ENCODE data around the gene MB.

MB gene

DNA sequence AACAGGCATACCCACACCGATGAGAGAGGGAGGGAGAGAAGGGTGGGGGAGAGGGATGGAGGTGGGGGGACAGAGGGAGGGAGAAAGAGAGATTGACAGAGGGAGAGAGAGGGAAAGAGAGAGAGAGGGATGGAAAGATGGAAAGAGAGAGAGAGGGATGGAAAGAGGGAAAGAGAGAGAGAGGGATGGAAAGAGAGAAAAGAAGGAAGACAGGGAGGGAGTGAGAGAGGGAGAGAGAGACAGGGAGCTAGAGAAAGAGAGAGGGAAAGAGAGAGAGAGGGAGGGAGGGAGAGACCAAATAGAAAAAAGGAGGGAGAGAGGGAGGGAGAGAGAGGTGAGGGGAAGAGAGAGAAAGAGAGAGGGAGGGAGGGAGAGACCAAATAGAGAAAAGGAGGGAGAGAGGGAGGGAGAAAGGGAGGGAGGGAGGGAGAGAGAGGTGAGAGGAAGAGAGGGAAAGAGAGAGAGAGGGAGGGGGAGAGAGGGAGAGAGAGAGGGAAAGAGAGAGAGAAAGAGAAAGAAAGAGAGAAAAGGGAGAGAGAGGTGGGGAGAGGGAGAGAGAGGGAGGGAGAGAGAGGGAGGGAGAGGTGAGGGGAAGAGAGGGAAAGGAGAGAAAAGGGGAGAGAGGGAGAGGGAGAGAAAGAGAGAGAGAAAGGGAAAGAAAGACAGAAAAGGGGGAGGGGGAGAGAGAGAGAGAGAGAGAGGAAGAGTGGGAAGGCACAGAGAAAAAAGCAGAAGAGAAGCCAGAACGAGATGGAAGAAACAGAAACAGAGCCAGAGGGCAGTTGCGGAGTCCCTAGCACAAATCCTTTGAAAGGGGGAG, 23.8 kb downstream of the MB start:
- no peak for DNase-seq

DNA sequence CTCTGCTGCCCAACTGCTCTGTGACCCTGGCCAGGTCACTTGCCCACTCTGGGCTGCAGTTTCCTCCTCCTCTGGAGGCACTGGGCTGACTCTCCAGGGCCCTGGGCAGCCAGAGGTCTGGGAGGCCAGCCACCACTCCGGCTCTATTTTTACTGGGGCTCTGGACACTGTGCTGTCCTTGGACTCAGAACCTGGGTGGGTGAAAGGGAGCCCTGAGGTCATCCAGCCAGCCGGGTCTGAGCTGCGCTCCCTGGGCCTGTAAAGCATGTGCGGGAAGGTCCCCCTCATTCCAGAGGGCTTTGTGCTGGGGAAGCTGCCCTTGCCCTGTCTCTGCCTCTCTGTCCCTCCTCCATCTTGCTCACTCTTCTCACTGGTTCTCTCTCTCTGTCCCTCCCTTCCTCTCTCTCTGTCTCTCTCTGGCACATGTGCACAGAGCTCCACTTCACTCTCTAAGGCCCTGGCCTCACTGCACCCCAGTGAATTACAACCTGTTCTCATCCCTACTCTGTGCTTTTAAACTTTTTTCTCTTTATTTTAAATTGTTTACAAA, 24.6 kb downstream of the MB start:
- no peak for DNase-seq

DNA sequence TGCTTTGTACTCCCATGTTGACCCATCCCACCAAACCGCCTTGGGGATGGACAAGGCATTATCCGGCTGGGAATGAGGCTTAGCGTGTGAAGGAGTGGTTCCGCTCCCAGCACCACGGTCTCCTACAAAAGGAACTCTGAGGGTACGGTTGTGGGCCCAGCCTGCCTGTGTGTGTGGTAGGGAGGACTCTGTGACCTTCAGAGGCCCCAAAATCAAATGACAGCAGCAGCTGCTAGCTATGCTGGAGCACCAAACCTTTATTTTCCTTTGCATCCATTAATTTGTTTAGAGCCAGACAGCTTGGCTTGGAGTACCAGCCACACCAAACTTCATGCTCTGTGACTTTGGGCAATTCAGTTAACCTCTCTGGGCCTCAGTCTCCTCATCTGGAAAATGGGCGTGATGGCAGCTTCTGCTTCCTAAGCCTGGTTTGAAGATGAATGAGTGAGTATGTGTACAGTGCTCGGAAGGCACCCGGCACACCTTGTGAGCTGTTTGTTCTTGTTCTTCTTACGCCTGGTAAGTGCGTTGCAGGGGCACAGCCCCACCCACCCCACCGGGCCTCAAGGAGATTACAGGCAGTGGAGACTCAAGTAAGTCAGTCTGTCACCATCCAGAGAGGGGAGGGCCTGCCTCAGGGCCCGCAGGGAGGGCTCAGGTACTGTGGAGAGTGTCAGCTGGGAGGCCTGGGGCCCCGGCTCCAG, 25.3 kb downstream of the MB start:
- DNase-seq, result no peak

DNA sequence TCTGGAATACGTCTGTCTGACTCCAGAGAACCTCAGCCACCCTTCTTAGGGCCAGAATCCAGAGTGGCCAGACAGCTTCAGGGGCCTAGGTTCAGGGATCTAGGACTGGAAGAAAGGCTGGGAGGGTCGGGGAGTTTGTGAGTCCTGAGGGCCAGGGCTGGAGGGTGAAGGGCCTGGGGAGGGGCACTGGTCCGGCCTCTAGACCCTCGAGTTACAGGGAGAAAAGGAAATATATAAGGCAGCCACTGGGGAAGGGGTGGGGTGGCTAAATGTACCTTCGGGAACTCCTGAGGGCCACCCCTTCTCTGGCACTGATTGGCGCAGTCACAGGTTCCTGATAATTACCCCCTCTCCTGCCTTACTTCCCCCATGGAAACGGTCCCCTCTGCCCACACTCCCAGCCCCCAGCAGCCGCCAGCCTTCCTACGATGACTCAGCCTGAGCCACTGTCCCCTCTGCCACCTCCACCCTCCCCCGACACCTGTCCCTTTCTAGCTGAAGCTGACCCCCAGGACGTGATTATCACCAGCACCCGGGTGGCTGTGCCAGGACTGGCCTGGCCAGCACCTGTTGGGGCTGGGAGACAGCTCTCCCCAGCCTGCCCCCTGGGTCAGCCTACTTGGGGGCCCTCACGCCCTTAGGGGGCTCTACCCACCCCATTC, 26.4 kb downstream of the MB start:
- DNase-seq, result no peak

DNA sequence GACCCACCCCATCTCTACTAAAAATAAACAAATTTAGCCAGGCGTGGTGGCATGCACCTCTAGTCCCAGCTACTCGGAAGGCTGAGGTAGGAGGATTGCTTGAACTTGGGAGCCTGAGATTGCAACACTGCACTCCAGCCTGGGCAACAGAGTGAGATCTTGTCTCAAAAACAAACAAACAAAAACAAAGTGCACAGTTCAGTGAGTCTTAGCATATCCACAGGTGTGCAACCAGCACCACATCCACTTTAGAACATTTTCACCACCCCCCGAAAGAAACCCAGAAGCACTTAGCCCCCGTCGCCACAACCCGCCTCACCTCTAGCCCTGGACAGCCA, 27.4 kb downstream of the MB start:
- no peak for DNase-seq

DNA sequence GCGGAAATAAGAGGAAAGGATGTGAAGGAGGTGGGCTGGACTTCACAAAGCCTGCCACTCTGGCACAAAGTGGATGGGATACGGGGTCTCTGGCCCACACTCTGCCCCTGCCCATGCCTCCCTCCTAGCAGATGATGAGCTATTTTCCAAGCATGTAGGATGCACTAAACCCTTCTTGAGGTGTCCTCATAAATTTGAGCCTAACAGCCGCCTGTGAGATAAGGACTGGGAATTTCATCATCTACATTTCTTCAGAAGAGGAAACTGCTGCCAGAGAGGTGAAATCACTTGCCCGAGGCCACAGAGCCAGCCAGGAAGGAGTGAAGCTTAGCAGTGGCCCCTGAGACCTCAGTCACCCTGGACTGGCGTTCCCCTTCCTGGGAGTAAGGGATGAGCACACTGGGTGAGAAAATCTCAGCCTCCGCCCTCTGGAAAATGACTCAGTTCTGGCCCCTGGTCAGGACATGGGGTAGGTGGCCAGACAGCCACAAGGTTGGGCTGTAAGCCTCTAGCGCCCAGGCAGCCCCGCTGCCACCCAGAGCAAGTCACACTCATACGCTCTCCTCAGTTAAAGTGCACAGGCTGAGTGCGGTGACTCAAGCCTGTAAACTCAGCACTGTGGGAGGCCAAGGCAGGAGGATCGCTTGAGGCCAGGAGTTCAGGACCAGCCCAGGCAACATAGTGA, 27.9 kb downstream of the MB start:
- no peak for DNase-seq

DNA sequence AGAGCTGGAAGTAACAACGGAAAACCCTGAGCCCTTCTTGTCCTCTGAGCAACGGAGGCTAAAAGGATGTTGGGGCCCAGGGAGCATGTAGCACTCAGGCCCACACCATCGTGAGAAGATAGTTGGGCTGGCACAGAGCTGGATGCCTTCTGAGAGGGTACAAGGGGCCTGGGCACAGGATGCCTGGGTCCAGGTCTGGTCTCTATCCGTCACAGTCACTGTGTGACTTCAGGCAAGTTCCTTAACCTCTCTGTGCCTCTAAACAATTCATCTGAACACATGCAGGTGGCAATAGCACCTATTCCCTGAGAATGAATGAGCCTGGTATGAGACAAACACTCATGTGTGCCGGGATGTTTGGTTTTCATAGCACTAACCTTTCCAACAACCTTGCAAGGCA, 29.2 kb downstream of the MB start:
- no peak for DNase-seq

DNA sequence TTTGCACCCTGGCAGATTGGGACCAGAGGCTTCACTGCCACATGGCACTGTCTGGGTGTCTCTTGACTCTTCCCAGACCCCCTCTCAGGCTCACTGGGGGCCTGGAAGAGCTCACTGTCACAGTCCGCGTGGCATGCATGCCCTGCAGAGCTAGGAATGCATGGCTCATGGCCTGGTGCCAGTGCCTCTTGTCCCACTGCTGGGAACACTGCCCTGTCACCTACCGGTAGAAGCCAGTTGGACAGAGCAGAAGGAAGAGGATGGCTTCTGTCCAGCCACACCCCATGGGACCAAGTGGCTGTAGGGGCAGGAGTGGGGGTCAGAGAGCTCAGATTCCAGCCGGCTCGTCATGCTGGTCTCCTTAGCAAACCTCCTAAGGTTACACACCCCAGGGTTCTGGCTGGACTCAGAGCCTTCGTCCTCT, 29.7 kb downstream of the MB start:
- DNase-seq, result no peak

DNA sequence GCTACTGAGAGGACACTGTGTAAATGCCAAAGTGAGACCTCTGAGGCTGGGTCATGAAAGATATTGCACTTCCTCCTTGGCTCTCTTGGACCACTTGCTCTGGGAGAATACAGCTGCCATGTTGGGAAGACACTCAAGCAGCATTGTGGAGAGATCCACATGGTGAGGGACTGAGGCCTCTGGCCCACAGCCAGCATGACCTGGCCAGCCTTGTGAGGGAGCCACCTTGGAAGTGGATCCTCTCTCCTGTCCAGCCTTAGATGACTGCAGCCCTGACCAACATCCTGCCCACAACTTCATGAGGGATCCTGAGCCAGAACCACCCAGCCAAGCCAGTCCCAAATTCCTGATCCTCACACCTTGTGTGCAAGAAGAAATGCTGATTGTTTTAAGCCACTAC, 30.4 kb downstream of the MB start:
- DNase-seq, result no peak

DNA sequence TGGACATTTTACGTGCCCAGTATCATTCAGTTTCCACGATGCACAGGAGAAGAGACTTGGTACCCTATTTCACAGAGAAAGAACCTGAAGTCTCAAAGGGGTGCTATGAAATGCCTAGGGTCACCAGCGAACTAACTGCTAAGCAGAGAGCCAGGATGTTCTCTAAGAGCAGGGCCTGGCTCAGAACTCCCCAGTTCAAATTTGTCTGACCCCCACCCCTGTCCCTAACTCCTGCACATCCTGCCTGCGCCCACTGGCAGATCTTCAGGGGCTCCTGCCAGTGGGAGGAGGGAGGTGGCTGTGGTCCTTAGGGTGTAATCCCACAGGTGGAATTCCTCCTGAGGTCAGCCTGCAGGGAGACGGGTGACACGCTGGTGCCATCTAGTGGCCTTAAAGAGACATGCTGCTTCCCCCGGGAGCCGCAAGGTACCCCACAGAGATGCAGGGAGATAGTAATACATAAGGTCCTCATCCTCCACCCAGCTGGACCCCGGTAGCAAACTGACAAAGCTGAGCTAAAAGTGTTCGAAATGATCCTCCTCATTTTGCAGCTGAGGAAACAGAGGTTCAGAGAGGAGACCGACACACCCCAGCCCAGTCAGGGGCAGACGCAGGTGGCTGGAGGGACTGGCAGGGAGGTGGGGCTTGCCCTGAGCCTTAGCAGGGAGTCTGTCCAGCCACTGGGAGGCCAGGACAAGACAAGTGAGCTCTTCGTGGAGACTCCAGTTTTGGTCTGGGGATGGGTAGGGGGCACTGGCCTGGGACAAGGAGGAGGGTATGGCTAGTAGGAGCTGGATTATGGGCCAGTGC, 34.1 kb downstream of the MB start:
- DNase-seq, result peak; percentile 56

DNA sequence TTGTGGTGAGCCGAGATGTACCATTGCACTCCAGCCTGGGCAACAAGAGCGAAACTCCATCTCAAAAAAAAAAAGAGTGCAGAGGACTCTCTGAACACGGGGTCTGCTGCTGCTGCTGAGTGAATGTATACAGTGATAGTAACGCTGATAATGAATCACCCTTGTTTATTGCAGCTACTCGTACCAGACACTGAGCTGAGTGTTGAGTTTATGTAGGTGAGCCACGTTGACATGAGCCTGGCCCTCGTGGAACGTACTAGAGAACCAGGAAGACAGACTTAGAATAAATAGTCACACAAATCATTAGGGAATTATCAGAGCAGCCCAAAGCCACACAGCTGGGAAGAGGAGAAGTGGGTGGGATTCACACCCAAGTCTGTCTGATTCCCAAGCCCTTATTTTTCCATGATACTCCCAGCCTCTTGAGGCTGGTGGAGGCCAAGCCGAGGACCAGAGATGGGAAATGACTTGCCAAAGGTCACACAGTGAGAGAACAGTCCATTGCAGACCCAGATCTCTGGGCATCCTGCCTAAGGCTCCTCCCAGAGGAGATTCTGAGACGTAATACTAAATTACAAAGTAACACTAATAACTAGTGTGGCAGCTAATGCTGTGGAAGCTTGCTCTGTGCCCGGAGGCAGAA, 34.8 kb downstream of the MB start:
- no peak for DNase-seq

DNA sequence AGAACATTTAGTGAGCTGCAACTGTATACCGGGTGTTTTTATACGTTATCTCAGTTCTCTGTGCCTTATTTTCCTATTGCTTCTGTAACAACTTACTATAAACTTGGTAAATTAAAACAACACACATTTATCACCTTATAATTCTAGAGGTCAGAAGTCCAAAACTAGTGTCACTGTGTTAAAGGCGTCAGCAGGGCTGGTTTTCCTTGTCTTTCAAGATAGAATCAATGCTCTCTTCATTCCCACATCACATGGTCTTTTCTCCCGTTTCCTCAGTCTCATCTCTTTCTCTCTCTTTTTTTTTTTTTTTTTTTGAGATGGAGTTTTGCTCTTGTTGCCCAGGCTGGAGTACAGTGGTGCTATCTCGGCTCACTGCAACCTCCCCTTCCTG, 36.1 kb downstream of the MB start:
- DNase-seq, result no peak

DNA sequence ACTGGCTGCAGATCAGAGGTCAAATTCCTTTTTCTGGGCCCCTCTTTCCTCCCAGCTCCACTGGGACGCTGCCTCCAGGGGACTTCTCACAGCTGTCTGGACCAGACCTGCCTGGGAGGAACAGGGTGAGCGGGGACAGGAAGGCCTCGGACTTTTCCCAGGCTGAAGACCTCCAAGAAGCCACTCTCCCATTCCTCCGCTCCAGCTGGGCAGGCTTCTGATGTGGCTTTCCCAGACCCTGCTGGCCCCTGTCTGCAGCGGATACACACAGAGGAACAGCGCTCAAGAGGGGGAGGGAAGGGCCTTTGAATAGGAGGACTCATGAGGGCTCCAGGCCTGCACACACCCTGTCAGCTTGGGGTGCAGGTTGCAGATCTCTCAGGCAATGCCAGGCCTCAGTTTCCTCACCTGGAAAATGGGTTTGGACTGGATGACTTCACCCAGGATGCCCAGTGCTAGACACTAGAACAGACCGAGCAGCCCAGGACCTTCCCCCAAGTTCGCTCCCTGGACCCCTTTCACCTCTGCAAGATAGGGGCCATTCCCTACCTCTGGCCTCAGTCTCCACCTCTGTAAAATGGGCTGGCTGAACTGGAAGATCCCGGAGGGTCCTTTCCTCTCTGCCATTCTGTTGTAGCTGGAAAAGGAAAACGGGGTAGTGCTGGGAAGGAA, 36.6 kb downstream of the MB start:
- no peak for DNase-seq

DNA sequence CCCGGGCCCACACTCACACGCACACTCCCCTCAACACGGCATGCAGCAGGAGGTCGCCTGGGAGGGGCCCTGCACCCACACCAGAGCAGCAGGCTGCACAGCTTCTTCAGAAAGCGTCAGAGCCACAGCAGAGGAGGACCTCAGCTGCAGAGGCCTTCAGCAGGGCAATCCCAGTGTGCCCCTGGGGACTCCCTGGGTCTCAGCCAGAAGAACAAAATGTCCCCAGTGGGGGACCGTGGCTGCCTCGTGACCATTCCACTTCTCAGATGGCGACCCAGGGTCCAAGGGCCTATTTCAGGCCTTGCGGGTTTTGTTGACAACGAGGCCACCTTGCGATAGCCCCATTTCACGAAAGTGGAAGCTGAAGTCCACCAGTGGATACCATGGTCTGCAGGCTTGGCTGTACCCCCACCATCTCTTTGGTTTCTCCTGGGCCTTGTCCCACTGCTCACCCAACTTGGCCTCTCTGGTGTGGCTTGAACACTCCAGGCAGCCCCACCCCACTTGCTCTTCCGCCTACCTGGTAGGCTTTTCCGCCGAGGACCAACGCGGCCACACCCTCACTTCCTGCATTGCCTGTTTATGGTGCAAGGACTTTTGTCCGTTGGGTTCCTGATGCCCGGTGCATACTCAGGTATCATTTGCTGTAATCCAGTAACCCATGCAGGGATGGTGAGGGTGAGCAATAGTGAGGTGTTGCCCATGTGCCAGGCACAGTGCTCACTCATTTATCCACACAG, 38.1 kb downstream of the MB start:
- DNase-seq, result no peak

DNA sequence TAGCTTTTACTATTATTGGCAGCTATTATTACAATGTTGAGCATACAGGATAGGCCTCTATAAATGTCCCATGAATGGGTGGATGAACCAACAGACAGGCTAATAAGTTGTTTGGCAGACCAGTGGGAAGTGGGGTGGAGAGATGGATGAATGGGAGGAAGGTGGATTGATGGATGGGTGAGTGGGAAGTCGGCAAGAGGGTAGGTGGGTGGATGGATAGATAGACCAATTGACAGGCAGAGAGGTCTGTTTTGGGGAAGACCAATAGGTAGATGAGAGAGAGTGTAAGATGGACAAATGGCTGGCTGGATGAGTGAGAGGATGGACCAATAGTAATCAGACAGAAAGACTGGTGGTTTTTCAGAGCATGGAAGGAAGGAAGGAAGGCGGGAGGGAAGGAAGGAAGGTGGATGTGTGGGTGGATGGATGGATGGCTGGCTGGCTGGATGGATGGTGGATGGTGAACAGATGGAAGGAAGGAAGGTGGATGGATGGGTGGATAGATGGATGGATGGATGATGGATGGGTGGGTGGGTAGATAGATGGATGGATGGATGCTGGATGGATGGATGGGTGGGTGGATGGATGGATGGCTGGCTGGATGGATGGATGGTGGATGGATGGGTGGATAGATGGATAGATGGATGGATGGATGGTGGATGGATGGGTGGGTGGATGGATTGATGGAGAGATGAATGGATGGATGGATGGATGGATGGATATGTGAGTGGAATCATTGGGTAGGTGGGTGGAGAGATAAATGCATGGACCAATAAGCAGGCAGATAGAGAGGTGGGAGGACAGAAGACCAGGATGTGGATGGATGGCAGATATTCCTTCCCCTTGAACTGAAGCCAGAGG, 39.1 kb downstream of the MB start:
- DNase-seq, result no peak

DNA sequence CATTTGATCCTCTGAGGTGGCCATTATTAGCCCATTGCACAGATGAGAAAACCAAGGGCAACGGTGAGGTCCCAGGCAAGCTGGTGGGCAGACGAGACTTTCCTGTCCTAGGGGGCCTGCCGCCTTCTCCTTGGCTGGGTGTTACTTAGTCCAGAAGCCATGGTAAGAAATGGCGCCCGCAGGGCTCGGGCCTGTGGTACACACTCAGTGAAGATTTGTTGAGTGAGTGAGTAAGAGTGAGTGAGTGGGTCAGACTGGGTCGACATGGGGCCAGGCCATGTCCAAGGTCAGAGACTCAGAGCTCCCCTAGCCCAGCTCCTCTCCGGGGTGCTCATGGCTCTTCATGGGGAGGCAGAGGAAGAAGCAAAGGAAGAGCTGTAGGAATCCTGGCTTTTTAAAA, 40.5 kb downstream of the MB start:
- no peak for DNase-seq

DNA sequence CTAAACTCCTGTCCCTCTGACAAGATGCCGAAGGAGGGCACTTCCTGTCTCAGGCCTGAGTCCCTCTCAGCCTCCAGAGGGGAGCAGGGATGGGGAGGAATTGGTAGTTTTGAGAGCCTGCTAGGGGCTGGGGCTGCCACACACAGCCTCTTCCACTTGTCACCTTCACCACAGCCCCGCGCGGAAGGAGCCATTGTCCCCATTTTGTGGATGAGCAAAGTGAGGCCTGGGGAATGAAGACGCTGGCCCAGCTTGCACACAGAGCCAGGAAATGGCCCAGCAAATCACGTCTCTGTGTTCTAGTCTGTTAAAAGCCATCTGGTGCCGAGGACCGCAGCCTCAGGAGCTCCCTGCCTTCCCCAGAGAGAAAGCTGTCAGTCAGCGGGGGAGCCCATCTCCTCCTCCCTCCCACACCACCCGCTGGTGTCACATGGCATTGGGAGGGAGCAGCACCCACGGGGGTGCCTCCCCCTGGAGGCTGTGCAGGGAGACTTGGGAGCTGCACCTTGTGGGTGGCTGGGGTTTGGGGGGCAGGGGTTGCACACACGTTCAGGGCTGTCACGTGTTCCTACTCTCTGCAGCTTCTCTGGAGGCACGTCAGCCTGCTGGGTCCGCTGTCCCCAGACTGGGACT, 41.9 kb downstream of the MB start:
- DNase-seq, result no peak

DNA sequence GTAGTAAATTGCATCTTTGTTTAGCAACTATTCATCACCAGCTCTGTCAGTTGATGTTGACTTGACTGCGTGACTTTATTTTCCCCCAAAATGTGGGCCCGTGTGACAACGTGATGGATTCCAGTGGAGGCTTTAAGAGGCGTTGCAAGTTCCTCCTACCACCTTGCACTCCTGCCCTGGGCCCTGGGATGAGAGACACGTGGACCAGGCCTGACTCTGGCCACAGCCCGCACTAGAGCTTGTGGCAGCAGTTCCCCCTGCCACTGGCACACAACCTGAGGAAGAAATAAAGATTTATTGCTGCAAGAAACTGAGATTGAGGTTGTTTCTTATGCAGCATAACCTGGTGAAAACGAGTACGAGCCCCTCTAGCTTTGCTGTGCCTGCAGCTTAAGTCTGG, 44.6 kb downstream of the MB start:
- no peak for DNase-seq

DNA sequence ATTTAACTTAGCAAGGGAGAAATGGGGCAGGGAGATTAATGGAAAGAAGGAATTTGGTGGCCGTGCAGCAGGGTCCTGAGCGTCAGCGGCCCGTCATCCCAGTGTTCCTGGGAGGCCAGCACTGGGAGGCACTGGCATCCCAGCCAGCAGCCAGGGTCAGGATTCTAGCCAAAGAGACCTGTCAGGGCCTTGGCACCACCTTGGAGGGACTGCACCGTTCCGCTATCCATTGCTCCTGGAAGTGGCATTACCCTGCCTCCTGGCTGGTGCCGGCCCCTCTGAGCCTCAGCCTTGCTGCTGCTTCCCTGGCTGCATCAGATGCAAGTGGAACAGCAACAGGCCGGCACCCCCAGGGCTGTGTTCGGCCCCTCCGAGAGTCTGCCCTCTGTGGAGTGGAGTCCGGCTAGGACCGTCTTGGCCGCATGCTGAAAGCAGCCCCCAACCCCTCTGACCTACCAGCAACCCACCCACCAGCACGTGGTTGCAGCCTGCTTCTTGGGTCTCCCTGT, 46.4 kb downstream of the MB start:
- DNase-seq, result no peak

Data from activated naive CD4-positive, alpha-beta T cell treated with Interleukin-2 at 50 U/mL for 16 hours (primary cell).